SKM-1 treated with dmso at 0.1 percent for 144 hours (cell line): Measurements from ENCODE around the gene MAST3.
"Not testable (repeated sequence)": the region's sequence is repeated elsewhere in the genome, so short reads cannot be mapped to it uniquely, and the experiment has no call there.

Experiments used
- DNase-seq: peaks from one replicate; lab custom pipeline; 2025; ENCODE audit not compliant: unreplicated experiment; lab: John Stamatoyannopoulos, UW

The MAST3 gene

DNA sequence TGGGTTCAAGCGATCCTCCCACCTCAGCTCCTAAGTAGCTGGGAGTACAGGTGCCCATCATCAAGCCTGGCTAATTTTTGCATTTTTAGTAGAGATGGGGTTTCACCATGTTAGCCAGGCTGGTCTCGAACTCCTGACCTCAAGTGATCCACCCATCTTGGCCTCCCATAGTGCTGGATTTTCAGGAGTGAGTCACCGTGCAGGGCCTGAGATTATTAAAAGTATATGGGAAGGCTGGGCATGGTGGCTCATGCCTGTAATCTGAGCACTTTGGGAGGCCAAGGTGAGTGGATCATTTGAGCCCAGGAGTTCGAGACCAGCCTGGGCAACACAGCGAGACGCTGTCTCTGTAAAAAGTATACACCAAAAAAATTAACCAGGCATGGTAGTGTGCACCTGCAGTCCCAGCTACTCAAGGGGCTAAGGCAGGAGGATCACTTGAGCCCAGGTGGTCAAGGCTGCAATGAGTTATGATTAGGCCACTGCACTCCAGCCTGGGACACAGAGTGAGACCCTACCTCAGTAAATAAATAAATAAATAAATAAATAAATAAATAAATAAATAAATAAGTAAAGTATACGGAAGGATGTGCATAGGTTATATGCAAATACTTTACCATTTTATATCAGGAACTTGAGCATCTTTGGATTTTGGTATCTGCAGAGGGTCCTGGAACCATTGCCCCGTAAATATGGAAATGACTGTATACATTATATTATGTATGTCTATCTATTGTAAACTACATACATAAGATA lies 11.7 kb upstream of the MAST3 start:
- no peak for DNase-seq

DNA sequence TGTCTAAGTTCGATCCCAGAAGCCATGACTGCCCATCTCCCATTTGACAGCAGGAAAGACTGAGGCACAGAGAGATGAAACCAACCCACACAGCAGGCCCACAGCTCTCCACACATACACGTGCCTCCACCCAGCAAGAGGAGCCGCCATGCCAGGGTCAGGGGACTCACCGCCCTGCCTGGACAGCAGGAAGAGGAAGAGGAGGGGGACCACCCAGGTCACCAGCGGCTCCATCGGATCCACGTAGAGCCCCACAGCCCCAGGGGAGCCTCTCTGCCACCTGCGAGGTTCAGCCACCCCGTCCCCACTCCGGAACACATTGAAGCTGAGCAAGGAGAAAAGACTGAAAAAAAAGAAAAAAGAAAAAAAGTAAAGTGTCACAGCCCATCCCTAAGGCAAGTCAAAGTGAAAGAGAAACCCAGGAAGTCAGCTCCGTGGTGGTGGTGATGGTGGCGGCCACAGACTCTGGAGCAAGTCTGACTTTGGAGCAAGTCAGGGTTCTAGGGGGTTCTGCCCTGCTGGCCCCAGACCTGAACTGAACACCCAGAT lies 10.9 kb upstream of the MAST3 start, which contains the start of gene IL12RB1:
IL12RB1 (minus strand) TSS at position 345 of the 549 bp plus-strand sequence; CDS start at position 234, 111 bp downstream.
- no peak for DNase-seq

DNA sequence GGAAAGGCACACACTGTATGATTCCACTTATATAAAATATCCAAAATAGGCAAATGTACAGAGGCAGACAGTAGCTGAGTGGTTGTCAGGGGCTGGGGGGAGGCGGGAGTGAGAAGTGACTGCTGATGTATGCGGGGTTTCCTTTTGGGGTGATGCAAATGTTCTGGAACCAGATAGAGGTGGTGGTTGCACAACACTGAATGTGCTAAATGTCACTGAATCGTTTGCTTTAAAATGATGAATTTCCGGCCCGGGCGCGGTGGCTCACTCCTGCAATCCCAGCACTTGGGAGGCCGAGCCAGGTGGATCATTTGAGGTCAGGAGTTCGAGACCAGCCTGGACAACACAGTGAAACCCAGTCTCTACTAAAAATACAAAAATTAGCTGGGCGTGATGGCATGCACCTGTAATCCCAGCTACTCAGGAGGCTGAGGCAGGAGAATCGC lies 8.5 kb upstream of the MAST3 start:
- peak; percentile 81 for DNase-seq

DNA sequence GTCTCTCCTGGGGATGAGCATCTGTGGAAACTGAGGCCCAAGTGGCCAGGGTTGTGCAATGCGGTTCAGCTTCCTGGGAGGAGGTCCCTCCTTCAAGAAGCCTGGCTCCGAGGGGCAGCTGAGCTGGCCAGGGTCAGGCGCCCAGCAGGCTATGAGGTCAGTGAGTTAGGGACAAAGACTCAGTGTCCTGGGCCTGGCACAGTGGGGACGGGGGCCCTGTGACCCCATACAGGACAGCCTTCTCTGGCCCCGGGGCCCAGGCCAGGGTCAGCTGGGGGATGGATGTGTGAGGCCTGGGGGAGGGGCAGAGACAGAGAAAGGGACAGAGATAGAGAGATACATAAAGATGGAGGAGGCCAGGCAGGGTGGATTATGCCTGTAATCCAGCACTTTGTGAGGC lies 7.9 kb upstream of the MAST3 start:
- DNase-seq, result no peak

DNA sequence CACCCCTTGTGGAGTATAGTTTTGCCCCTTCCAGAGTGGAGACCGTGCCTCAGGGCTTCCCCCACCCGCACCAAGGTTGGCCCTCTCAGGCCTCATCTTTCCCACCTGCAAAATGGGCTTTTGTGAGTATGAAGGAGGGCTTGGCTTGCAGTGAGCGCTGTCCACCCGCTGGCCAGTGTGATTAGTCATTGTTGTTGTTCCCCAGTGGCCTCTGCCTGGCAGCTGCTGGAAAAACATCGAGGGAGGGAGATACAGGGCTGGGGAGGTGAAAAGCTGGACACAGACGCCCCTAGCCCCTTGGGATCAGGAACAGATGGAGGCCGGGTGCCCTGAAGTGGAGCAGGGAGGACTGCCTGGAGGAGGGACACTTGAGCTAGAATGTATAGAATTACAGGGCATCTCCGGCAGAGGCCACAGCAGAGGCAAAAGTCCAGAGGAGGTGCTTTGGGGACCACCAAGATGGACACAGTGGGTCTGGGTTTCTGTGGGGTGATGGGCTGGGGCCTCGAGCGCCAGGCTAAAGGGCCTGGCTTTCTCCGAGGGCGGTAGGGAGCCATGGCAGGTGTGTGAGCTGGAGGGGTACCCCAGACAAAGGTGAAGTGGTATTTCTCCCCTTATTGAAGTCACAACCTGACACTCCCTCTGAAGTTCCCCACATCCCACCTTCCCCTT lies 6.9 kb upstream of the MAST3 start:
- DNase-seq, result no peak

DNA sequence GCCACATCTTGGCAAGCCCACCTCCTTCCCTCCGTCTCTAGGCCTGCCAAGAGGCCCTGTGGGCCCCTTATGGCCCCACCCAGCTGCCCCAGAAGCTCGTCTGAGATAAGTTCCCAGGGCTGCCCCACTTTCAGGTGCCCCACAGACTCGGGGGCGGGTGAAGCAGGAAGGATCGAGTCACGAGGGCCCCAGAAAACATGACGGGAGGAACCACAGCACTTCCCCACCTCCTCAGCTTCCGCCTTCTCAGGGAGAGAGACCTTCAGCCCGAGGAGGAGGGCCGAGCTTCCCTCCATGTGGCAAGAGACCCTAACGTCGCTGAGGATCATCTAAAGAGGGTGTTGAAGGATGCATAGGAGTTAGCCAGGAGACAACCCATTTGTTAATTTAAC lies 6.4 kb upstream of the MAST3 start:
- DNase-seq, result peak; percentile 89

DNA sequence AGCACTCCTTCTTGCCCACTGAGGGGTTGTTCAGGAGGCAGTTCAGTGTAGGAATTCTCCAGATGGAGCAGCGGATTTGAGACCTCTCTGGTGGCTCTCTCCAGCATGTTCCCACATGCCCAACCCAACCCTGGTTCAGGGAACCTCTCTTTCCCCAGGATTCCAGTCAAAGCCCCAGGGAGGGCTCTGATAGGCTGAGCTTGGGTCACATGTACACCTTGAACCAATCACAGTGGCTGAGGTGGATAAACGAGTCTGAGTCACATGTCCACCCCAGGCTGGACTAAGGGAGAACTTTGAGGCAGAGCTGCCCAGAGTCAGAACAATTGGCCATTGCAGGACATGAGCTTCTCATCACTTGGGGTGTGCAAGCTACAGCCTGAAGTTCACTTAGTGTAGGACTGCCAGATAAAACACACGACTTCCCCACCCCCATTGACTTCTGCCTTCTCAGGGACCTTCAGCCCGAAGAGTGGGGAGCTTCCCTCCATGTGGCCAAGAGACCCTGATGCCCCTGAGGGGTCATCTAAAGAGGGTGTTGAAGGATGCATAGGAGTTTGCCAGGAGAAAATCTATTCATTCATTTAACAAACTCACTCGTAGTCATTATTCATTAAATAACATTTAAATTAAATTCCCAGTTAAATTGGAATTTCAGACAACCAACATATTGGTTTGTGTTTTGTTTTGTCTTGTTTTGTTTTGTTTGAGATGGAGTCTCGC lies 4.0 kb upstream of the MAST3 start:
- DNase-seq, result no peak

DNA sequence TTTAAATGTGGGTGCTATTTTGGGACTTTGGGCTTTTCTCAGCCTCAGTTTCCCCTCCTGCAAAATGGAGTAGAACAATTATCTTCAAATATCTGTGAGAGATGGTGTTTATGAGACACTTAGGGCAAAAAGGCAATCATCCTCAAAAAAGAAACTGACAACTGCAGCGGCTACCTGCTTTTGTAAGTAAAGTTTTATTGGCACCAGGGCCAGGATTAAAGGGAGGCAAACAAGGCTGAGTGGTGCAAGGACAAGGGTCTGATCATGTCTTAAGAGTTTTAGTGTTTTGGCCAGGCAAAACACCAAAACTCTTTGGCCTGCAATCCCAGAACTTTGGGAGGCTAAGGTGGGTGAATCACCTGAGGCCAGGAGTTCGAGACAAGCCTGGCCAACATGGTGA lies 1.3 kb upstream of the MAST3 start:
- no peak for DNase-seq

DNA sequence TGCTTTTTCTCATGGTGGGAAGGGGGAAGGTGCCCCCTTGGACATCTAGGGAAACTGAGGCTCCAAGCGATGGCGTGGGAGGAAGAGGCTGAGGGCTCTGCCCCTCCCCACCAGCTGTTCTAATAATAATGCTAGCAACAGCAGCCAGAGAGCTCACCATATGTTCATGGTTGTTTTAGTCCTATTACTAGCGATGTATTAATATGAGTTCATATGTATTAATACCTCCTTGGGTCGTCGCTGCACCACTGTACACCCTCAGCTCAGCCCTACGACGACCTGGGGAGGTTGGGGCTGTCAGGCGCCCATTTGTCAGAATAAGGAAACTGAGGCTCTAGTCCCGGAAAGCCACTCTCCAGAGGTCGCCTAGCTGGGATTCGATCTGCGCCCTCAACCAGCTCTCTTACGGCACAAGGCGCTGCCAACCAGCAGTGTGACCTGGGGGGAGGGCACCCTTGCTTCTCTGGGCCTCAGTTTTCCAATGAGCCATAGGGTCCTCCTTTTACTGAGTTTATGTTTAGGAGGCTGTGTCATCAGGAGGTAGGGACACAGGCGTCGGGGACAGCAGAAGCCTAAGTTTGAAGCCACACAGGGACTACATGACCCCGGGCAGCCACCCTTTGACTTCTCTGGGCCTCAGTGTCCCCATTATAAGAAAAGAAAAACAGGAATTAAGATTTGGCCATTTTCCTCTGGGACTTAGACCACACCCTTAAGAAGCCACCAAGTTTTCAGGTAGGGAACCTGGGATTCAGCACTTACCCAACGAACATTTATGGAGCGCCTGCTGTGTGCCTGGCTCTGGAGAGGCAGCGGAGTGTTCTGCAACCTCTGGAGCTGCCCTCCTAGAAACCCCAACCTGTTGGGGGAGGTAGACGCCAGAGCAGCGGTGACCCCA lies 664 bp downstream of the MAST3 start:
- DNase-seq, result no peak

DNA sequence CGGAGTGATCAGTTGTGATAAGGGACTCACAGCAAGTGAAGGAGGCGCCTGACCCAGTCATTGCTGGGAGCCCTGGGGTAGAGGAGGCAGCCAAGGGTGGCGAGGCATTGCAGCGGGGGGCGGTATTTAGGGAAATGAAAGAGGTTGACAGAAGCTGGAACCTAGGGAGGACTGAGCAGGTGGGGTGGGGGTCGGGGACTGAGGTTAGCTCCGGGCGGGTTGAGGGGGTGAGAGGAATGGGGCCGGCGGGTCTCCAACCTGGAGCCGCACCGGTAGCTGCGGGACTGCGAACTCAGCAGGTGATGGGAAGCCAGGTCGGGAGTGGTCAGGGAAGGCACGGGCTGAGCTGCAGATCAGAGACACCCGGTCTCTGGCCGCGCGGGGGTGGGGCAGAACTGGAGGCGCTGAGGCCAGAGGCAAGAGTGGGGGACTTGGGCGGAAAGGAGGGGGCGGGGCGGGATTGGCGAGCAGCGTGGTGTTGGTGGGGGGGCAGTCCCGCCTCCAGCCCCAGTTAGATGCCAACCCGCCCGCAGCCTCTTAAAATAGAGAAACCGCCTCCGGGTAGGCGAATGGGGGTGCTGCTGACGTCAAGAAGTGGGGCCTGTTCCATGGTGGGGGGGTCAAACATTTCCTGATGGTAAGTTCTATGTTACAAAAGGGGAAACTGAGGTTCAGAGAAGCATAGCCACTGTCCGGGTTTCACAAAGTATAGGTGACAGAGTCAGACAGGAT lies 1.5 kb downstream of the MAST3 start:
- no peak for DNase-seq

DNA sequence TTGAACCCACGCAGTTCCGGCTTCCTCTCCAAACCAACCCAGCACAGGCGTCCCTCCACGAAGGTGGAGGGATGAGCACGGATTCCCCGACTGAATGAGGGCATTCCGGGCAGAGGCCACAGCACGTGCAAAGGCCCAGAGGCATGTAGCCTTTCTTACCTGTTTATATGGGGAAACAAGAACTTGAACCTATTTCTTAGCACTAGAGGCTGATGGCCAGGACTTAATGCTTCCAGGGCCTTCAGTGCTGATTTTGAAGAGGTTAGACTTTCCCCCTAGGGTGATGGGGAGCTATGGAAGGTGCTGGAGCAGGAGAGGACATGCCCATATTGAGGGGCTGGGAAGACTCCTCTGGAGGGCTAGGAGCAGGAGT lies 2.0 kb downstream of the MAST3 start:
- DNase-seq, result no peak

DNA sequence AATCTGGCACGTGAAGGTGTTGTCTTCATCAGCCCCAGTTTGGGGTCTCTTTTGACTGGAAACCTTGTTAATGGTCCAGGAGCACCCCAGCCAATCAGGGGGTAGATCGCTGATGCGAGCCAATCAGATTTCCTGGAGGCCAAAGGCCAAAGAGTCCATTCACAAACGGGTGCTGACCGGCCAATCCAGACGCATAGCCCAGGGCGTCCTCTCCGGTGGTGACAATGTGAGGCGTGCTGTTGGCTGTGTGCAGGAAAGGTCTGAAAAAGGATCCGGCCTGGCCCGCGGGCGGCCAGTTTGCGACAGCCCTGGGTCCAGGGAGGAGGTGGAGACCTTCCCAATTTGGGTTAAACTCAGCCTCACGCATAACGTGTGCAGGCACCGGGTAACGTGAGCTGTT lies 3.1 kb downstream of the MAST3 start:
- no peak for DNase-seq

DNA sequence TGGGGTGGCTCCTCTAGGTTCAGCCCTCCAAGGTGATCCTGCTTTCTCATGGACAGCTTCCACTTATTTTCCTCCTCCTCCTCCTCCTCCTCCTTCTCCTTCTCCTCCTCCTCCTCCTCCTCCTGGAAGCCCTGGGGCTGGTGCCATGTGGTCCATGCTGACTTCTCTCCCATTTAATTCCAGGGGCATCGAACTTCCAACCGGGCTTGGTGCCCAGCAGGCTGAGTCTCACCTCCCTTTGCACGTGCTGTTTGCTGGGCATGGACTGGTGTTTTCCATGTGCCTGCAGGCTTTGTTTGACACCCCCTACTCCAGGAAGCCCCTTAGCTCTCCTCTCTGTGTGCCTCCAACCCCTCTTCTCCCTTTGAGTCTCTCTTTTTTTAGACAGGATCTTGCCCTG lies 3.7 kb downstream of the MAST3 start:
- no peak for DNase-seq

DNA sequence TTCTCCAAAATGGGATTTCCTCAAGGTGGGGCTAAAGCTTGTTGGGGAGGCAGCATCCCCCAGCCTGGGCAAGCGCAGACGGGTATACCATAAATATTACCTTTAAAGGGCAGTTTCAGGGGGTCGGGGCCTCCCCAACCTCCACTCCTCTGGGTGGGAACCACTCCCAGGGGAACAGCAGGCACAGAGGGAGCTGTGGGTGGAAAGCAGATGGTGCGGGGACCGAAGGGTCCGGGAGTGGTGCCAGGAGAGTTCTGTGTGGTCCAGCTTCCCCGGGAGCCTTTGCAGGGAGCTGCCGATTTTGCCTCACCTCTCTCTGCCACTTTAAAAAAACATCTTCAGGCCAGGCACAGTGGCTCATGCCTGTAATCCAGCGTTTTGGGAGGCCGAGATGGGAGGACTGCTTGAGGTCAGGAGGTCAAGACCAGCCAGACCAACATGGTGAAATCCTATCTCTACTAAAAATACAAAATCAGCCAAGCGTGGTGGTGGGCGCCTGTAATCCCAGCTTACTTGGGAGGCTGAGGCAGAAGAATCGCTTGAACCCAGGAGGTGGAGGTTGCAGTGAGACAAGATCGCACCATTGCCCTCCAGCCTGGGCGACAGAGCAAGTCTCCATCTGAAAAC lies 5.5 kb downstream of the MAST3 start:
- DNase-seq, result no peak

DNA sequence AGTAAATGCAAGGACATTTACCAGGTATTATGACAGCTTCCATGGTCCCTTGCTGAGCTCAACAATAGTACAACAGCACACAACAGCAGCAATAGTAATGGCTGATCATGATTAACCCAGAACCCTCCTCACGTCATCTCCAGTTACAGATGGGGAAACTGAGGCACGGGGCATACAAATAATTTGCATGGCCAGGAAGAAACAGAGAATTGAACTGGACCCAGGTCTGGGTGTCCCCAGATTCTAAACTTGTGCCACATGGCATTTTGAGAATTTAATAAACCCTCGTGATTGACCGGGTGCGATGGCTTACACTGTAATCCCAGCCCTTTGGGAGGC lies 7.2 kb downstream of the MAST3 start:
- DNase-seq, result no peak

DNA sequence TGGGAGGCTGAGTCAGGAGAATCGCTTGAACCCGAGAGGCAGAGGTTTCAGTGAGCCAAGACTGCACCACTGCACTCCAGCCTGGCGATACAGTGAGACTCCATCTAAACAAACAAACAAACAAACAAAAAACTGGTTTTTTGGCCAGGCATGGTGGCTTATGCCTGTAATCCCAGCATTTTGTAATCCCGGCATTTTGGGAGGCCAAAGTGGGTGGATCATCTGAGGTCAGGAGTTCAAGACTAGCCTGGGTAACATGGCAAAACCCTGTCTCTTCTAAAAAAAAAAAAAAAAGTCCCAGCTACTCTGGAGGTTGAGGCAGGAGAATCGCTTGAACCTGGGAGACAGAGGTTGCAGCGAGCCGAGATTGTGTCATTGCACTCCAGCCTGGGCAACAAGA lies 7.7 kb downstream of the MAST3 start:
- DNase-seq, result not testable (repeated sequence)

DNA sequence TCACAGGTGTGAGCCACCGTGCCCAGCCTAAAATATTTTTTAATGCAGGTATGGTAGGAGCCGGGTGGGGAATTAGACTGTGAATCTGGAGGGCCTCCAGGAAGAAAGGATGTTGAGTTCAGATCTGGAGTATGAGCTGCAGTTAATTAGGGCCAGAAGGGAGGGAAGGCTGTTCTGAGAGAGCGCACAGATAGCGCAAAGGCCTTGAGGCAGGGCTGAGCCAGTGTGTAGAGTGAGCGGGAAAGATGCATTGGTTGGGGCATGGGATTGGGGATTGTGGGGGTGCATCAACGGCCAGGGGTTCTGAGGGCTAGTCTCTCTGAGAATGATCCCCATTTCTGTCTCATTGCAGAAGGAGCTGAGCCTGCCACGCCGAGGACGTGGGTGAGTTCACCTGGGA lies 9.7 kb downstream of the MAST3 start:
- no peak for DNase-seq

DNA sequence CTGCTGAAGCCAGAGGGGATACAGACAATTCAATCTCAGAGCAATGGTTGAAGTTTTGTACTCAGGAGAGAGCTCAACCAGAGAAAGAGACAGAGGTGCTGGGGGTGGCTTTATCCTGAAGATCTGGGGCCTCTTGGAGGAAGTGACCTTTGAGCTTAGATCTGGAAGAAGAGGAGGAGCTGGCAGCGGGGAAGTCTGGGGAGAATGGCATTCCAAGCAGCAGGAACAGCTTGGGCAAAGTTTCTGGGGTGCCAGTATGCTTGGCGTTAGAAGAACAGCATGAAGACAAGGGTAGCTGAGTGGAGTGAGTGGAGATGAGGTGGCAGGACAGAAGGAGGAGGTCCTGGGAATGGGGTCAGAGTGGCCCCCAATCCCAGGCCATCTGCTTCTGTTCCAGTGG lies 11.3 kb downstream of the MAST3 start:
- no peak for DNase-seq

DNA sequence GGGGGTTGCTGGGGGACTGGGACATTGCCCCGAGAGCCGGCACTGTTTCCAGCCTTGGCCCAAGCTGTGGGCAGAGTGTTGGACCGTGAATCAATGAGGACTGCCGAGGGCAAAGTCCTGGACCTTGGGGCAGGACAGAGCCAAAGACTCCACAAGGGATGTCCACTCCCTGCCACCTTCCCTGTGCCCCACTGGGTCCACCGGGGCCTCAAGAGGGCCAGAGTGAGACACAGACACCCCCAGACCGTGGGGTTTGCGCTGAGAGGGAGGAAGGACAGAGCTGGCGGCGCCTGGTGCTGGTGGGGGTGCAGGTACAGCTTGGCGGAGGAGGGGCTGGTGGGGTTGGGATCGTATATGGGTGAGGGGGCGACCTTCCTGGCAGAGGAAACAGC lies 11.8 kb downstream of the MAST3 start:
- DNase-seq, result no peak
